NCI-H2171 (cell line): ENCODE results near the gene ZNF564.
A peak's percentile ranks its signal among the peaks of the same experiment; 100 is the strongest.
"Not testable (repeated sequence)": the region's sequence is repeated elsewhere in the genome, so short reads cannot be mapped to it uniquely, and the experiment has no call there.

Experiments used
- DNase-seq: peaks from one replicate; lab custom pipeline; 2025; lab: John Stamatoyannopoulos, UW

ZNF564 gene

DNA sequence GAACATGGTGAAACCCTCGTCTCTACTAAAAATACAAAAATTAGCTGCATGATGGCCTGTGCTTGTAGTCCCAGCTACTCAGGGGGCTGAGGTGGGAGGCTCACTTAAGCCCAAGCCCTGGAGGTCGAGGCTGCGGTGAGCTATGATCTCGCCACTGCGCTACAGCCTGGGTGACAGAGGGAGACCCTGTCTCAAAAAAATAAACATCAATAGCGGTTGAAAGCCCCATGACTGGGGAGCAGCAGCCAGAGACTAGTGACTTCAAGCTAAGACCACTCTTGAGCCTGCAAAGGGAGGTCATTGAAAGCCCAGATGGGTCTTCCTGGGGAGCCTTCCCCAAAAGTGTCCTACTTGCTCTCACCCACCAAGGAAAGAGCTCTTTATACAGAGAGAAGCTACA, 54.8 kb downstream of the ZNF564 start:
- DNase-seq, result no peak

DNA sequence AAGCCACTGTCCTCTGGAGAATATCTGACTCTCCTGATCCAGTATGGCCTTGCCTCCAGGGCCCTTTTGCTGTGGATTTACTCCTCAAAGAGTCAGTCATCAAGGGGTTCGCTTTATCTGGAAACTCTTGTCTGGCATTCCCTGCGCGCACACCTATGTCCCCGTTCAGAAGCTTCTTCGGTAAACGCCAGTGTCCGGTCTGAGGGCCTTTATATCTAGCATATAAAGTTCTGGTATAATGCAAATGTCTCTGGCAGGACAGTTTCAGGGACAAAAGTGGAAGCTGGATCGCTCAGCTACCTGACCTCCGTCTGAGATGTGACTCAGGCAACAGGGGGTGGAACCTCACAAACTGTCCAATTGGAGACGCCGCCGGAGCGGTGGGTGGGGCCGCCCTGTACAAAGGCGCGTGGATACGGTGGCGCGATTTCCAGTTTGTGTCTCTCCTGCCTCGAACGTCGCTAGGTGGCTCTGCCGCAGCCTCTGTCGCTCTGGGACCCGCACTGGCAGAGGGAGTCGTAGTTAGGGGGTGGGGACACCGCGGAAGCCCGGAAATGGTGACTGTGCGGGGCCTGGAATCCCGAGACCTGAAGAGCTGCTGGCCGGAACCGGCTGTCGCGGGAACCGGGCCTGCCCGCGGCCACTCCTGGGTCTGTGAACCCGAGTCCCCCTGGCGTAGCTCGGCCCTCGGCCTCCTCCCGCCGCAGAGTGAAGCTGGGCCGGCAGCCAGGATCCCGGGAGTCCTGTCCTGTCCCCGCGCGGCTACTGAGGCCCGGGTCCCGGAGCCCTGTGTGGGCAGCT, 56.1 kb downstream of the ZNF564 start:
- DNase-seq, result peak; percentile 94

DNA sequence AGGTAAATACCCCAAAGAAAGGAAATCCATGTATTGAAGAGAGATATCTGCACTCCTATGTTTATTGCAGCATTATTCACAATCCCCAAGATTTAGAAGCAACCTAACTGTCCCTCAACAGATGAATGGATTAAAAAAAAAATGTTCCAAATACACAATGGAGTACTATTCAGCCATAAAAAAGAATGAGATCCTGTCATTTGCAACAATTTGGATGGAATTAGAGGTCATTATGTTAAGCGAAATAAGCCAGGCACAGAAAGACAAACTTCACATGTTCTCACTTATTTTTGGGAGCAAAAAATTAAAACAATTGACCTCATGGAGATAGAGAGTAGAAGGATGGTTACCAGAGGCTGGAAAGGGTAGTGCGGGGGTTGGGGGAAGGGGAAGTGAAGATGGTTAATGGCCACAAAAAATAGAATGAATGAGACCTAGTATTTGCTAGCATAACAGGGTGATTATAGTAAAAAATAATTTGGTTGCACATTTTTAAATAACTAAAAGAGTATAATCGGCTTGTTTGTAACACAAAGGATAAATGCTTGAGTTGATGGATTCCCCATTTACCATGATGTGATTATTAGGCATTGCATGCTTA, 56.9 kb downstream of the ZNF564 start:
- DNase-seq, result no peak

DNA sequence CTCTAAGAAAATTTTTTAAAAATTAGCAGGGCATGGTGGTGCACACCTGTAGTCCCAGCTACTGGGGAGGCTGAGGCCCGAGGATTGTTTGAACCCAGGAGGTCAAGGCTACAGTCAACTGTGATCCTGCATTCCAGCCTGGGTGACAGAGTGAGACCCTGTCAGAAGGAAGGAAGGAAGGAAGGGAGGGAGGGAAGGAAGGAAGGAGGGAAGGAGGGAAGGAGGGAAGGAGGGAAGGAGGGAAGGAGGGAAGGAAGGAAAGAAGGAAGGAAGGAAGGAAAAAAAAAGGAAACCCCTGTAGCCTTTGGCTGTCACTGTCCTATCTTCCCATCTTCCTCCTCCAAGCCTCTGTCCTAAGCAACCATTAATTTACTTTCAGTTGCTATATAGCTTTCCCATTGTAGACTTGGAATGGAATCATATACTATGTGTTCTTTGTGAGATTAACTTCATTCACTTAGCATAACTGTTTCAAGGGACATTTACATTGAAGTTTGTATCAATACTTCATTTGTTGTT, 65.0 kb downstream of the ZNF564 start:
- DNase-seq, result not testable (repeated sequence)

DNA sequence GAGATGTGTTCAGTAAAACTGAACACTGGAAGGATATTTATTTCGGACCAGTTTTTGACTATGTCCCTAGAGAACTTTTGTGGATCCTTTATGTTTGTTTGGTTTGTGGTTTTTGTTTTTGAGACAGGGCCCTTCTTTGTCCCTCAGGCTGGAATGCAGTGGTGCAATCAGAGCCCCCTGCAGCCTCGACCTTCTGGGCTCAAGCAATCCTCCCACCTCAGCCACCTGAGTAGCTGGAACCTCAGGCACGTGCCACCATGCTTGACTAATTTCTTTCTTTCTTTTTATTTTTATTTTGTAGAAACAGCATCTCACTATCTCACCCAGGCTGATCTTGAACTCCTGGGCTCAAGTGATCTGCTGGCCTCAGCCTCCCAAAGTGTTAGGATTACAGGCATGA, 65.7 kb downstream of the ZNF564 start:
- no peak for DNase-seq

DNA sequence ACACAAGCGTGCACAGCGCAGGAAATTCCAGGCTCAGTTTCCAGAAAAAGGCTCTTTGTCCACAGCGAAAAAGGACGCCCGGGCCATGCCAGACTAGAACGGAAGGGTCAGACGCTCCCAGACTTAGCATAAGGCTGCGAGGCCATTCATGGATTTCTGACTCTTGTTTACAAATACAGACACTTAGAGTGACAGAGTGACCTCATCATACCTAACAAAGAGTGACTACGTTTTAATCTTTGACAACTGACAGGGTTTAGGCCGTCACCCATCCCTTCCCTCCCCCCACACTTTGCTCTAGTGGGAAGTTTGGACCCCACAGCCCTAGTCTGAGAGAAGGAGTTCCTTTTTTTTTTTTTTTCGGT, 66.2 kb downstream of the ZNF564 start:
- DNase-seq, result no peak

DNA sequence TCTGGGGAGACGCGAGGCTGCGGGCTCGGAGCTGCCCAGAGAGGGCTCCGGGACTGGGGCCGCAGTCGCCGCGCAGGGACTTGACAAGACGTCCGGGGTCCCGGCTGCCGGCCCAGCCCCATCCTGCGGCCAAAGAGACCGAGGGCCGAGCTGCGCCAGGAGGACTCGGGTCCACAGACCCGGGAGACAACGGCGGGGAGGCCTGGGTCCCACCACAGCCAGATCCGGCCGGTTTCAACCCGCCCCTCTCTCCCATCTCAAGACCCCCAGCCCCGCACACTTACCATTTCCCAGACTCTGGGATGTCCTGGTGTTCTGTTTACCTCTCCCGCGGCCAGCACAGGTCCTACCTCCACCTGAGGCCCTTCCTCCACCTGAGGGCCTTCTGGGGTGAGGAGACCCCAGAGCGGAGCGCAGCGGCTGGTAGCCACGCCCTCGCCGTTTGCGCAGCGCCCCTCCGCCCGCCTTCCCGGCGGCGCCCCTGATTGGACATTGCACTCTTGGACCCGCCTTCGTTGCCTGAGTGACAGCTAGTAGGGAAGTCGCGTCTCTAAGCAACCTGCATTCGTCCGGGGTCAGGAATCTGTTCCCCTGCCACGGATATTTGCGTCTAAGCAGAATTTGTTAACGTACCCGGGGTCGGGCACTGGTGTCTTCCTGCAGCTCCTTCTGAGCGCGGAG, 66.8 kb downstream of the ZNF564 start, which contains the start of gene ZNF709:
TSS of gene ZNF709 (minus strand) at position 446 of the 681 bp plus-strand sequence. CDS start at position 287, 159 bp downstream.
- DNase-seq, result peak; percentile 88

DNA sequence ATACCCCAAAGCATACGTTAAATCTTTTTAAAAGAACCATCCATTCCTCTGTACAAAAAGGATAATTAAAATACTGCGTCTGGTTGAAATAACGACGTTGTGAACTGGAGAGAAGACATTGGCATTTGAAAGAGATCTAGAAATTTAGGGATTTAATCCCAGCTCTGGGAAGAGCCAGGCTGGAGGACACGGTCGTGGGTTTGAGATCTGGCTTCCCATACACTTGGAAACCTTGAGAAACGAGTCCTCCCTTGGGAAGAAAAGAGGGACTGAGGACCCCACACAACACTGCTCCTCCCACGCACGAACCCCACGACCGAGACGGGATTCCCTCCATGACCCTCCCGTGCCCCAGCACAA, 67.3 kb downstream of the ZNF564 start:
- no peak for DNase-seq

DNA sequence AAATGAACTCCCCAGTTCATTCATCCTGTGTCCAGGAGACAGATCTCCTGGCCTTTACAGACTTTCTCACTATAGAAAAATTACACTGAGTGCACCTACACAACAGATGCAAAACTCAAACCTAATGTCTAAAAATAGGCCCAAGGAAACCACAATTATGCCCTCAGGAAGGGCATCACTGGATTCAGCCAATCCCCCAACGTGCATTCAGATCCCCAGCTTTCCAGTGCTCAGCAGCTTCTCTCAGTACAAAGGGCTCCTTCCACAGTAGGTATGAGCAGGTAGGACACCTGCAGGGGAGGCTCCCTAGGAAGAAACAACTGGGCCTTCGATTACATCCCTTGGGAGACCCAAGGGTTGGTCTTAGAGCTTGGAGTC, 68.8 kb downstream of the ZNF564 start:
- no peak for DNase-seq

DNA sequence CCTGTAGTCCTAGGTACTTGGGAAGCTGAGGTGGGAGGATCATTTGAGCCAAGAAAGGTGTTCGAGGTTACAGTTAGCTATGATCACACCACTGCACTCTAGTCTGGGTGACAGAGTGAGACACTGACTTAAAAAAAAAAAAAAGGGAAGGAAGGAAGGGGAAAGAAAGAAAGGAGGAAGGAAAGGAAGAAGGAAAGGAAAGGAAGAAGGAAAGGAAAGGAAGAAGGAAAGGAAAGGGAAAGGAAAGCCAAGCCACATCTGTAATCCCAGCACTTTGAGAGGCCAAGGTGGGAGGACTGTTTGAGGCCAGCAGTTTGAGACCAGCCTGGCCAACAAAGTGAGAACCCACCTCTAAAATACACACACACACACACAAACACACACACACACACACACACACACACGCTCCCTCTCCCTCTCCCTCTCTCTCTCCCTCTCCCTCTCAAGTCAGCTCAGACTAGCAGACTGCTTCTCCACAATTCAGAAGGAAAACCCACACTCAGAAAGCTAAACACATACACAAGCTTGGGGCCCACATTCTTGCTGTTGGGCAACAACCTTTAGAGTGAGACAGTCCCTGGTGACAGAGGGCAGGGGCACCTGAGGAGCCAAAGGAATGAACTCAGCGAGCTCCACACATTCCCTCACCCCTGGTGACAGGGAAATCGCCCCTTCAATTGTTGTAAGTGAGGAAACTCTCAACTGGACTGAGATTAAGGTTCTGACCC, 69.3 kb downstream of the ZNF564 start:
- no peak for DNase-seq

DNA sequence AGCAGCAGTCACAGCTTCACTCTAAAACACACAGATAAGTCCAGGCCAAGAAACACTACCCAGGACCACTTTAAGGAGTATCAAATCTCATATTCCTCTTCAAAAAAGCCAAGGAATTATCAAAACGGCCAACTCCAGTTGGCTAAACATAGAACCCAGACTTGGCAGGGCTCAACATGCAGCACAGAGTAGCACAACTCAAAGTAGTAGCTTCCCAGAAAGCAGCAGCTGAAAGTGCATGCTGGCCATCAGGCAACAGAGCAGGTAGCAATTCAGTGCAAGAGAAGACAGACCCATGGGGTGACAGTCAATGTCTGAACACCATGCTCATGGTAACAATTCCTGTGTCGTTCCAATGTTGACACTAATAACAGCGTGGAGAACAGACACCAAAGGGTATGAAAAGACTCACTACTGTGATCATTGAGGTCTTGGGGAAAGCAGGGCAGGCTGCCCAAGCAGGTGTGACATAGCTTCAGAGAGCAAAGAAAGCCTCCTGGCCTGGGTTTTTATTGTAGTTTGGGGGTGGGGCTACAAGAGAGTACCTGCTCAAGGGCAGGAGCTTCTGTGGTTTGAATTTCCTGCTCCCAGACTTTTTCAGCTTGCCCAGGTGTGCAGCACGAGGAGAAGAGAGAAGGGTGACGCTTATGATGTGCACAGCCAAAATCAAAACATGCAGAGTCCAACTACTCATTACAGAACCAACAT, 72.9 kb downstream of the ZNF564 start:
- DNase-seq, result no peak
